GM18517 (cell line): ENCODE measurements around the gene SLC24A3.

ENCODE experiments used
- ATAC-seq: cut with Tn5 transposase; IDR thresholded peaks from one replicate; pipeline ENCODE4 v1.9.1; 2021; ENCODE audit warnings: mild to moderate bottlenecking, moderate library complexity; ENCODE audit not compliant: unreplicated experiment

SLC24A3 gene

DNA sequence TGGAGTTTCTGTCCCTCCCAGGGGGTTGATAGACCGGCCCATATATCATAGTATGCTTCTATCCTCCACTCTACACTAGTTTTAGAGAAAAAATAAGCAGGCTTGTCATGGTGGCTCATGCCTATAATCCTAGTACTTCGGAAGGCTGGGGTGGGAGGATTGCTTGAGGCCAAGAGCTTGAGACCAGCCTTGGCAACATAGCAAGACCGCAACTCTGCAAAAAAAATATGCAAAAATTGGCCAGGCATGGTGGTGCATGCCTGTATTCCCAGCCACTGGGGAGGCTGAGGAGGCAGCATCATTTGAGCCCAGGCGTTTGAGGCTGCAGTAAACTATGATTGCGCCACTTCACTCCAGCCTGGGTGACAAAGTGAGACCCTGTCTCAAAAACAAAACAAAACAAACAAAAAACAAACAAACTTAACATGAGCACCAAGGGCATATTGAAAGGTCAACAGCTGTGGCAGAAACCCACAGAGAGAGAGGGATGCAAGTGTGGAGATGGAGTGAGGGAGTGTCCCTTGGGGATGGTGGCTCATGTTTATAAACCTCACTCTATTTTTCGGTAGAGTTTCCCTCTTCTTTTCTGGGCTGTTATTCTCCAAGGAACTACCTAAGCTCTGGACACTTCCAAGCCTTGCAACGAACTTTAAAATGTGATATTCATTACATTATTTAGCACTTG, 24.1 kb downstream of the SLC24A3 start:
- ATAC-seq: no peak

DNA sequence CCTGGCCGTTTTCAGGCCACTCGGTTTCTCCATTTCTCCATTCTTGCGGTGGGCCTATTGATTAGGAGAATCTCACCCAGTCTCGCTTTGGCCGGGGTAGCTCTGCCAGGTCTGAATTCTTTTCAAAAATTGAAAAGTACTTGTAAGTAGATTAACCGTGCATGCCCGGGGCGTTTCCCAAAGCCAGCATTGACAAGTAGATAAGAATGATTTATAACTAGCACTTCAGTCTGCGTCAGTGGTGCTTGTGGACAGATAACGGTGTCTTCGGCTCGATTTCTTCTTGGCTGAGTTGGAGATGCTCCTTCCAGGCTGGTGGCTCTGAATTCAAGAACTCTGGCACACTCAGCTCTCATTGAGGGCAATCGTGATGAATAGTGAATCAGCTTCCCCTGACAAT, 29.0 kb downstream of the SLC24A3 start:
- ATAC-seq: no peak

DNA sequence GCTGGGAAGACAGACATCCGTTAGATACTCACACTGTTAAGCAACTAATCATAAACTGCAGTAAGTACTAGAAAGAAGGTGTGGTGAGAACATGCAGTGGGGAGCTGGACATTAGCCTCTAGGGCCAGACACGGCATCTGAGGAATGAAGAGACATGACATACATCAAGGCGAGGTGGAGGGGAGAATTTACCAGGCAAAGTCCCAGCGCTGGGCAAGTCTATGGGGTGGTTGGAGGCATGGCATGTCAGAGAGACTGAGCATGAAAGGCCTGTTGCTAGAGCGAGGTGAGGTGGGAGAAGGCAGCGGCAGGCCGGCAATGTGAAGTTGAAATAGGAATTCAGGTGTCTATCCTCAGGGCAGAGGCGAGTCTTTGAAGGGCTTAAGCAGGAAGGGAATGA, 31.8 kb downstream of the SLC24A3 start:
- ATAC-seq: no peak

DNA sequence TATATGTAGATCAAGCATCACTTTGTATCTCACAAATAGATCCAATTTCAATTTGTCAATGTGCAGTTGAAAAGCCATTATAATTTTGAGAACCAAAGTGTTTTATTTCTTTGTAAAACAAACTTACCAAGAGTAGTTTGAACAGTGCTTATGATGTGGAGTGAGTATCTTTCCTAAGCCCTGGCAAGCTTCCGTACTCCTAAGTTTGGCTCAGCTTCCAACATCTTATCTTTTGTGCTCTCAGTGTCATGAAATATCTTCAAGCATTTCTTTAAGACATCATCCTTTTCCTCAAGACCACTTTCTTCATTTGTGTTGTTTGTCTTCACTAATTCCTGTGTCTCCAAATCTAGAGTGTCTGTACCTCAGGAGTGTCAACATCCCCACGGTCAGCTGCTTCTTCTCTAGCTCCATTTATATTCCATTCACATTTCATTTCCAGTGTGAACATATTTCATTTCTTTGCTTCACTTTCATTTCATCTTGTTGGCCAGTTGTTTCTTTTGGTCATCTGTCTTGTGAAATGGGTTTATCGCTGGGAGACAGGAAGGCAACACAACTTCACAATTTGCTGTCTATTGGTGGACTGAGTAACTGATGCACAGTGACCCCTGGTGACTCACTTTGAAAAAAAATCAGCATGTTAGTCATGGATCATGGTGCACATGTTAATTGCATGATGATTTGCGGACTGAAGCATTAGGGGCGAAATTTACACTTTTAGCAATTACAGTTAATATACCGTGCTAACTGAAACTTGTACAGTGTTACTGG, 36.9 kb downstream of the SLC24A3 start:
- ATAC-seq: no peak

DNA sequence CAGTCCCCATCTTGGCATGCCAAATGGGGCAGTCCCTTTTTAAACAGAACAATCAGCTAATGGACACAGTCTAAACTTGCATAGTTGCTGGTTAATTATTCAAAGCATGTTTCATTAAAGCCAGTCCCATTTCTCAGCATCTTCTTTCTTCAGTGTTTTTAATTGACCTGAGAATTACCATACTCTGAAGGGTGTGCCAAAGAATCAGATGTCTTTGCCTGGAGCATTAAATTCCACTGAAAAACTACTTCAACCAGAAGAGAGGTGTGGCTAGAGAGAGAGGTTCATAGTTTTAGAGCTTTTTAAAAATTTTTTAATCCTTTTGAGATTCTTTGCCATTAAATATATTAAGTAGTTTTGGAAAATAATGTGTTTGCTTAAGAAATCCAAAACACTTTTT, 37.9 kb downstream of the SLC24A3 start:
- ATAC-seq: no peak

DNA sequence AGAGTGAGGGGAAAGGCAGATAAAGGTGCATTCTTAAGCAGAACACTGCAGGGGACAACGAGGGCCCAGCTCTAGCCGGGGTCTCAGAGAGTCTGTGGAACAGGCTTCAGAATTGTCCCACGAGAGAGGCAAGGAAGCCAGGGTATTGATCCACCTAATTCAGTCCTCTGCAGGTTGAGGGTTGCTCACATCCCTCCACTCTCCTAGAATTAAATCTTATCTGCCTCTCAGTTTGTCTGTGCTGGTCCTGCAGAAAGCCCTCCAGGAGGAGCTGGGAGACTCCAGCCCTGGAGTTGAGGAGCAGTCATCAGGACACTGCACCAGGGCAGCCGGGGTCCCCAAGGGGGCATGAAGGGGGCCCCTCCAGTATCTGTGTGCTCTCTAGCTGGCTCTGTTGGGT, 39.1 kb downstream of the SLC24A3 start:
- ATAC-seq: no peak

DNA sequence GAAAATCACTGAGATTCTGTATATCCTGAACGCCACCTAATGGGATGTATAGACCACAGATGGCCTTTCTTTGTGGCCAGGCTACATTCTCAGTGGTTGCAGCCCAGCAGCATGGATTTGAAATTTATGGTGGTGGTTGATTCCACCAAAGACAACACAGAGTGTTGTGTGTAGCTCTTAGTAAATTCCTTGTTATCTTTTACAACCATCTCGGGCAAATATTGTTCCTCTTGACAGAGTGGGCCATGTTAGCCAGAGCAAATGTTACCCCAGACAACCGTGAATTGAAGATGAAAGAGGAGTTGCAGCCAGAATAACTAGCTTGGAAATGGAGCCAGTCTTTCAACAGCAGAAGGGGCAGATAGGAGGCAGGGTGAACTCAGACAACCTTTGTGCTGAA, 39.5 kb downstream of the SLC24A3 start:
- ATAC-seq: no peak

DNA sequence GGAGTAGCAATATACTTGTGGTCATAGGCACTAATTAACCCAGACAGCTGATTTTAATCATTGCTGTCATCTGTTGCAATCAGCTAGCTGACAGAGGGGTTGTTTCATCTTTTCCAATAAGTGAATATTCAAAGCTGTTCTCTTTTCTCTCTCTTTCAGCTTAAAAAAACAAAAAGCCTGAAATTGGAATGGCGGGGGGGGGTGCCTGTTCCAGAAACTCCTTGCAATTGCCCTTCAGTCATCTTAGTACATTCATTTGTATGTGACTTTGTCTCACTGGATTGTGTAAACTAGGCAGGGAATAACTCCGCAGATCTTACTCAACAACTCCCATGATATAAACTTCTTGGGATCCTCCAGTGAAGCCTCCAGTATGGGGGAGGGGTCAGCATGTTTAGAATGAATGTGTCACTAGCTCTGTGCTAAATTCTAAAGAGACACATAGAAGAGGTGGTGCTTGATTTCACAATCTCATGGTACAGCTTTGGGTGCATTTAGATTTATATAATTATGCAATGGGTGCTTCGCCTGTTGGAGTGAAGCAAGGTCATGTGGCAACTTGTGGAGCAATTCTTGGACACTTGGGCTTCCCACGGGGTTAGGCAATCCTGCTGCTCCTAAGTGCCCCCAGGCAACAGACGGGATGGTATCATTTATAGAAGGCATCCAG, 40.1 kb downstream of the SLC24A3 start:
- no peak for ATAC-seq

DNA sequence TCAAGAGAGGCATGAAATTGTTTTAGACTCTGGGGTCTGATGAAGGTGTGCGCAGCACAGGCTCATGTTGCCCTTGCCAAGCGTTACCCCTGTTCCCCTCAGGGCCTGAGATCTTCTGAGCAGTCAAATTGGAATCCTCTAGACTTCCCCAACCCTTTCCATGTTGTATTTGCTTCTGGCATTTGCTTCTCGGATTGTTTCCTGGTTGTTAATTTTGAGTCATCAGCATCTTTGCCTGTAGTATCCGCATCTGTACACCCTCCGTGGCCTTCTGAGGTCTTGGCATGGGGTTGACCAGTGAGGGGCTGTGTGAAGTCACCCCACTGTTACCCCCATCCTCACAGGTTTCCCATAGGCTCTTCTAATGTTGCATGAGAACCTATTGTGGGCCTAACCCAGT, 40.9 kb downstream of the SLC24A3 start:
- no peak for ATAC-seq

DNA sequence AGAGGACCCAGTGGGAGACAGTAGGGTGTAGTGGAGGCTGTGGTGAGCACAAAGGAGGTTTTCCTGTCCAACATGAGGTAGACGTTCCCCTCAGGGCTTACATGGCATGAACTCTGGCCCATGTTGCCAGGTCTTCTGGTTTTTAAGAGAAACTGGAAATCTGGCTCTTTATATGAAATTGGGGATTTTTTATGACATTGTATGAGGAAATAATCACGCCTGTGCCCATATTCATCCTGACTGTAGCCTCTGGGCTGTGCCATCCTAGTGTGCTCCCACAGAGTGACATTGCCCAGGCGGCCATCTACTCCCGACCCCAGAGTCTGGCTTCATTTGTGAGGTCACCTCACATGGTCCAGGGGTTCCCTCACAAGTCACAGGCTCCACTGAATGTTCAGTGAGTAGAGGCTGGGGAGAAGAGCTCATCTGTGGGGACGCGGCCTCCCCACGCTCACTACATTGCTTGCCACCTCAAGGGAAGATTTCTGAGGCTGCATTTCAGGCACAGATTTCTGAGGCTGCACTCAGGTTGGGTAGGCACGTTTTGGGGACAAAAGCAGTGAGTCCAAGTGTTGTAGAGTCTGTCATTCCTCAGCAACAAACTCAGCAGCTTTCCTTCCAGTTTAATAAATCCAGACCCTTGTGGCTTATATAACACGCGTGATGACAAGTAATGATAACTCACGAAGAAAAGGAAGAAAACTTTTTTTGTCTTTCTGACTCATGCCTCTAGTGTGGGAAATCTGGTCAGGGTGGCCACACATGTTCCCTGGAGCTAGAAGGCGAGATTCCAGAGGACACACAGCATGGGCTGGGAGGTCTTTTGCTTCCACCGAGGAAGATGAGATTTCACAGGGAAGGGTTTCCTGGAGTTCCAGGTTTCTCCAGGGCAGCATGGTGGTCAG, 41.7 kb downstream of the SLC24A3 start:
- ATAC-seq: no peak

DNA sequence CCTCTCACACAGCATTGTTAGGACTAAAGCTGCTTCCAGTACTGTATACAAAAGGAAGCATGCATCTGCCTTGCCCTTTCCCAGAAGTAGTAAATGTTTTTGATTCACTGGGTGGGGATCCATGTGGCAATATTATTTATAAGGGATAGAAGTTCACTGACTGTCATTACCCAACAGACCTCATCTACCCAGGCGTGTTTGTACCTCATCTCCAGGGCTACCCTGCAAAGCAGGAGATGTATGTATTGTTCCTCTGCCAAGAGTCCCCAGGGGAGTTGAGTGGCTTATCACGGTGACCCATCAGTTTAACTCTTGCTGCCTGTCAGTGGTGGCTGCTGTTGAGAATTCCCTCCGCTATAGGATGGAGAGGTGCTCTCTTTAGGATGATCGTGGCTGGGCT, 42.5 kb downstream of the SLC24A3 start:
- ATAC-seq: no peak

DNA sequence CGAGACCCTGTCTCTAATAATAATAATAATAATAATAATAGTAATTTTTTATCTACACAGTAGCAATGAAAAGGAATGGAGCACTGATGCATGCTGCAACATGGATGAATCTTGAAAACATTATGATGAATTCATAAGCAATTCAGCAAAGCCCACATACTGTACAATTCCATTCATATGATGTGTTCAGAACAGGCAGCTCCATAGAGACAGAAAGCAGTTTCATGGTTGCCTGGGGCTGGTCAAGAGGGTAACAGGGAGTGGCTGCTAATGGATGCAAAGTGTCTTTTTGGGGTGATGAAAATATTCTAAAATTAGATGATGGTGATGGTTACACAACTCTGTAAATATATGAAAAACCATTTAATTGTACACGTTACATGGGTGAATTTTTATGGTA, 43.6 kb downstream of the SLC24A3 start:
- no peak for ATAC-seq

DNA sequence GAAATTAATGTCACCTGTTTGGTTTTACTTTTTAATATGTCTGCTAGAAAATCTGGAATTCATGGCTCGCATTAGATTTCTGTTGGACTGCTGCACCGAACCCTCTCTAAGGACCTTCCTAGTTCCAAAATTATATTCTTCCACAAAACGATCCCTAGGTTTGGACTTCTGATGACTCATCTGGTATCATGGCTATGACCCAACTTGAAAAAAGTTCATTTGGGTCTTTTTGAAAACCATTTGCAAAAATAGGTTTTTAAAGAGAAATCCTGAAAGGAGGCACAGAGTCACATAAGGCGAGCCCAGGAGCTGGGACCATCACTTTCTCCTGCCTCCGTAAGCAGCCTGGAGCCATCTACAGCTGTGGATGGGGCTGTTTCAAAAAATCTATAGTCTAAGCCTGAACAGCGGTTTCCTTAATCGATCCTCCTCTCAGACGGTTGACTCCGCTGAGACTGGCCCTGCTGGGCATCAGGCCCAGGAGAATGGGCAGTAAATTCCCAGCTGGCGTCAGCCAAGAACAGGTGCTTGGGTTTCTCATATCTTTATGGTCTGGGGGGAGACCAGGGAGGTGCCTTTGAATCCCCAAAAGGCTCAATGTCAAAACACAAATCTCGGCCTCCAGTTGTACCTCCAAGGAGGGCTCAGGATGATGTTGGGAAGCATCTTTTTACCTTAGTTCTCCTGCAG, 44.6 kb downstream of the SLC24A3 start:
- ATAC-seq: no peak

DNA sequence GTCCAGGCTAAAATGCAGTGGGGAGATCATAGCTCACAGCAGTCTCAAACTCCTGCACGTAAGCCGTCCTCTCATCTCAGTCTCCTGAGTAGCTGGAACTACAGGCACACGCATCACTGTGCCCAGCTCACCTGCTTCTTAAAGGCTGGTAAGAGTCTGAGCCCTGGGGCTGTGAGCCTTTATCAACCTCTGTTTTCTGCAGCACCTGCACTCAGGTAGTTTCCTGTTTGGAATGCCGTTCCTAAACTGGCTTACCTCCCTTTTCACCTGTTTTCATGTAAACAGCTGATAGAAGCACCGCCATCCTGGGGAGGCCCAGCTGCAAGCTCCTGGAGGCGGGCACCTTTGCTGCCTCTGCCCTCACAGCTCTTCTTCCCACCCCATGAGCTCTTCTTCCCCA, 45.4 kb downstream of the SLC24A3 start:
- no peak for ATAC-seq

DNA sequence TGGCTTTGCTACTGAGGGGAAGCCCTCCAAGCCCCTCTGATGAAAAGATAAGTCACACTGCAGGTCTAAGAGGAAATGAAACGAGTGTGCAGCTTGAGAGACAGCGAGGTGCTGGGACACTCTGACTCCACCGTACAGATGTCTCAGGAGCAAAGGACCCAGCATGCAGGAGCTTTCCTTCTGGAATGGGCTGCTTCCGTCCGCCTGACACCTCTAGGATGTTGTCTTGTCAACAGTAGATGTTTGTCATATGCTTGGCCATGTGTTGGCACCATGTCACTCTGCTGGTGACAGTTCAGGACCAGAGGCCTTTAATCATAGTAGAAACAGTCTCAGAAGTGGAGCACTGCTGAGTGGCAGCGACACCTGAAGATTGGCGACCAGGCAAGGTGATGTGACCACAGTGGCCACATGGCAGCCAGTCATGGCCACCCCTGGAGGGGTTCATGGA, 46.7 kb downstream of the SLC24A3 start:
- no peak for ATAC-seq

DNA sequence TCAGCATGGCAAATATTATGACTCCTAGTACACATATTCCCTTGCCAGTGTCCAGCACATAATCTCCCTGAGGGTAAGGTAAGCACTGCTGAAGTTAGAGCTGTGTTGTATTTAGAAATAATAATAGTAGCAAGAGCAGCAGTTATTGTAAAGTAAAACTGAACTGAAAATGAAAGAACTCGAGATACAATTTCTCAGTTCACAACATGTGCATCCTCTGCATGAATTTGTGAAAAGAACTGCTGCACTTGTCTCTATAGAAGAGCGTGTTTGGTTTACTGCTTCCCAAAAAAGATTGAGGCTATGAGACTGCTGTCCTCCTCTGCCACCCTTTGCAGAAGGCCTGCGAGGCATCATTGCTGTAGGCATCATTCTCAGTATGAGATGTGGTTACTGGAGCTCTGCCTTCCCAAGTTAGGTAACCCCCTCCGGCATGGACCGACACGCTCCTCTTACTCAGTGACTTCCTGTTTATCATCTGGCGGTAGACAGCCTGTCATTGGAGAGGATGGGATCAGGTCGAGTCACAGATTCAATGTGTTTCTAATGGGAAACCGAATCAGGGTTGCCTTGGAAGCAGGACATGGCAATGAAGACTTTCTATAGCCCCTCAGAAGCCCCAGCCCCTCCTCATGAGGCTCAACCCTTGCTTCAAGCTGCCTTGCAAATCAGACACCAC, 48.1 kb downstream of the SLC24A3 start:
- ATAC-seq: no peak

DNA sequence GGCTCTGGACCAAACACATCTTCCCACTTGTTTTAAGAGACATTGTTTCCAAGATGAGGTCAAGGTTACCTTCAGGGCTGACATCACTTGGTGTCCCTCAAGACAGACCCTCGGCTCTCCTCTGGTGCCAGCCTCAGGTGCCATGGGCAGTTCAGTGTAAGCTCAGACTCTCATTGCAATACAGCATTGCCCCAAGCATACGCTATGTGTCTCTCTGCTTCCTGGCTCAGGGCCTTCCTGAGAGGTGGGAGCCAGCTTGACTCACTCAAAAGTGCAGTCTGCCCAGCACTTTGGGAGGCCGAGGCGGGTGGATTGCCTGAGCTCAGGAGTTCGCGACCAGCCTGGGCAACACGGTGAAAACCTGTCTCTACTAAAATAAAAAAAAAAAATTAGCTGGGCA, 51.7 kb downstream of the SLC24A3 start:
- ATAC-seq: no peak

DNA sequence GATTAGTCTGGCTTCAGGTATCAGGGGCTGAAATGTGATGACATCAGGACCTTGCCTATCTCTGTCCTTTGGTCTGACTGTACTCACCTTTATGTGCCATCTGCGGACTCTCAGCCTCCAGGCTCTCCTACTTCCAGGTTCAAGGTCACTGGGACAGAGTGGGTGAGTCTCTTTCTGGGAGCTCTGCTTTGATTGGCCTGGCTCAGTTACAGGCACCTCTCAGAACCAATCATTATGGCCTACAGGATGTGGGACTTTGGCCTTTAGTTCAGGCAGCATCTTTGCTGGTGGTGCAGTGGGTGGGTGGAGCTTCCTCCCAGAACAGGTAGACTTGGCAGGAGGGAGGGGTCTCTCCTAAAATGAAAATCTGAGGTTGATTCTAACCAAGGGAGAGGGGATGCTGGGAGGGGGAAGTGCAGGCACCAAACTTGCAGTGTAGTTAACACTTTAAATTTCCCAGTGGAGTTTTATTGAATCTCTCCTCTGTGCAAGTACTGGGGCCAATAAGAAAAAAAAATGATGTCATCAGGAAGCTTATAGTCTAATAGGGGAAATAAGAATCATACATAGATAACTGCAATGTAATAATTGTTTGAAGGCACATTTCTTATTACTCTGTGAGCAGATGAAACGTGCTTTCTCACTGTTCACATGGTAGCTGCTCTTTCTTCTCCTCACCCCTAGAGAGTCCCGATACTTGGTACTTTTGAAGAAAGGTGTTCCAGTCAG, 53.4 kb downstream of the SLC24A3 start:
- no peak for ATAC-seq

DNA sequence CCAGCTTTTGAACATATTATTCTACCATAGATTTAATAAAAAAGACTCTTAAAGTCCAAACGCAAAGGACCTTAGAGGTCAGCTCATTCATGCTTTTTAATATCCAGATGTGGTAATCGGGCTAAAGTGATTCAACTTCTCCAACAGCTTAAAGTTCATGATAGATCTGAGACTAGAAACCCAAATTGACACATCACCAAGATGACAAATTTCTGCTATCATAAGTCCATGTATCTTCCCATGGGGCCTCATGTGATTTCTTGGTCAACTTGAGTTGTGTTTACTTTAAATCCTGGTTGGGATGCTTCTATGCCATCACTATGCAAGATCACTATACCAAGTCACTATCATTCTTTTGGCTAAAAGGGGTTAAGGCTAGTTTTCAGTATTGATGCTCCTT, 56.0 kb downstream of the SLC24A3 start:
- ATAC-seq: no peak
